NCI-H2171 (cell line): ENCODE measurements around the gene PHF23.

Source experiments
- DNase-seq: peaks from one replicate; lab custom pipeline; 2025; lab: John Stamatoyannopoulos, UW

Gene PHF23

DNA sequence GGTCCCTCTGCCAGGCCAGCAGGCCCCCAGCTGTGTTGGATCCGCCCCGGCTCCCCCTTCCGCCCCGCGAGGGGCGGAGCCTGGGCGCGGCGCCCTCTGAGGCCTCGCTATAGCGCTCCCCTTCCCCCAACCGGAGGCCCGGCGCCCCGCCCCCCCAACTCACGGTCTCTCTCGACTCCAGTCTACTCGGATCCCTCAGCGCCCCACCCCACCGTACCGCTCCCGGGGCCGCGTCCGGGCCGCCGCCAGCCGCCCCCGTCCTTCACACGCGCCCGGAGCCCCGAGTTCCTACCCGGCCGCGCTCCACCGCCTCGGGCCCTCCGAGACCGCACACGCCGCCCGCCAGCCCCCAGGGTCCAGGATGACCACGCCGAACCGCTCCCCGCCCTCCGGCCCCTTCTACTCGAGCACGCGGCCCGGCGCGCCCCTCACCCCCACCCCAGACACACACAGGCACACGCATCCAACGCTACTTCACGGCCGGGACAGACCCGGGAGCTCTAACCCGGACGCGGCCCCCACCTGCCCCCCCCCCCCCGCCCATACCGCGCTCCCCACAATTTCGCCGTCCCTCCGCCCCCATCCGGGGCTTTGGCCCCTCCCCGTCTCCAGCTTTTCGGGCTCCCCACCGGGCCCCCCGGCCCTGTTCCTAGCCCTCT is 1.4 kb downstream of the PHF23 start:
- DNase-seq = peak; percentile 60

GRCh38 chr17:7237266-7237760 is 1.9 kb downstream of the PHF23 start:
- no peak for DNase-seq

DNA sequence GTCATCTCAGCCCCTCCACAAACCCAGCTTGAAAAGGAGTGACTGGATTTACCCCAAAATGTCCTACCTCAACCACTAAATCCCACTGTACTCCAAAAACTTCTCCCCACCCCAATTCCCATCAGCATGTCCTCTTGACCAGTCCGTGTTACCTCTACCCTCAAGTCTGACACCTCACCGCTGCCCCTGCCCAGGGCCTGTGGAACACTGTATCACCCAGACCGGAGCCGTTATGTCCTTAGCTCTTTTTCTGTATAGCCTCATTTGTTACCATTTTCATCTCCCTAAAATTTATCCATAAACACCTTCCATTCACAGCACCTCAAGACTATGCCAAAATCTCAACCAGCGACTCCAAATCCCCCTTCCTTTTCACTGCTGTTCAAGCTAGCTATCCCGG is 2.4 kb downstream of the PHF23 start:
- no peak for DNase-seq

- DNase-seq = no peak
These were observed 3.3 kb downstream of the PHF23 start for GRCh38 chr17:7235693-7236665.

- peak; percentile 93 for DNase-seq
These were observed 4.9 kb downstream of the PHF23 start, which contains the start of gene DVL2 for GRCh38 chr17:7234083-7234951. Gene DVL2 (minus strand): TSS chr17:7234517. CDS start chr17:7234262, 255 bp downstream.

DNA sequence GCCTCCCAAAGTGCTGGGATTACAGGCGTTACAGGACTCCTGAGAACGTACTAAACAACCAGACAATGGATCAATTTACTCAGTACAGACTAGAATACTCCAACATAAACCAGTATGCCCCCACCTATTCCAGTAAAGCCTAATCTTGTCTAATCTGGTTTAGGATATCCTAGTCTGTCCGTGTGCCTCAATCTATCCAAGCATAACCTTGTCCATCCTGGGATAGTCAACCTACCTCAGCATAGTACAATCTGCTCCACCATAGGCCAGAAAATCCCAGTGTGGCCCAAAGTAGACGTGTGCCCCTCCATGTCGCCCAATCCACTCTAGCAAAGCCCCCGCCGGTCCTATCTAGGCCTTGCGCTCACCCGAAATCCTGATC is 5.6 kb downstream of the PHF23 start:
- DNase-seq = no peak

DNA sequence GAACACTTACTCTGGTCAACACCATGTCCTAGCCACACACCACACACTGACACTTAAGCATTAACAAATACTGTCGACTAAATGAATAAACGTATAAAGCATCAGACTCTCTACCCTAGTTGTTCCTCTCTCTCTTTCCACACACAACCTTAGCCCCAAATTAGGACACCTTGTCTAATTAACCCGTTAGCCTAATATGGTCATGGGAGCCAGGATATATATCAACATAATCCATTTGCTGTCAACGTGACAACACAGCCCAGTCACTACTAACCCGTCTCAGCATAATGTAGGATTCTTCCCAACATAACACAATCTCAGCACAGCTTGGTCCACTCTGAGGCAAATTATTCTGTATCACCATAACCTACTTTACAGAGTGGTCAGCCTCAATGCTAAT is 7.1 kb downstream of the PHF23 start:
- DNase-seq = no peak

DNA sequence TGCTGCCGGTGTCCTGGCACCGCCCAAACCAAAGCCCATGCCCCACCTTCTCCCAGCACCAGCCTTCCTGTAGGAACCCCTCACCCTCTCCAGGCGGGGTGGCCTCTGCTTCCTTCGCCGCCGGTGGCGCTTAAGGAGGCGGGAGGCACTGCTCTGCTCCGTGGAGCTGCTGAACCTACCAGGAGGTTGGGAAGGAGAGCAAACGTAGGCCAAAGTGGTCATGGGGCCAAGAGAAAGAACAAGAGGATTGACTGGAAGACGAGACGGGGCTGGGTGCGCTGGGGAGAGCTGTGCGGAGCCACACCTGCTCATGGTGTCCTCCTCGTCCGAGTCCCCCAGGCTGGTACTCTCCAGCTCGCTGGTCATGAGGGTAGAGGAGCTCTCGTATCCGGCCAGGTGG is 9.8 kb downstream of the PHF23 start:
- no peak for DNase-seq

GRCh38 chr17:7228920-7229319 is 10.3 kb downstream of the PHF23 start:
- DNase-seq = no peak

DNA sequence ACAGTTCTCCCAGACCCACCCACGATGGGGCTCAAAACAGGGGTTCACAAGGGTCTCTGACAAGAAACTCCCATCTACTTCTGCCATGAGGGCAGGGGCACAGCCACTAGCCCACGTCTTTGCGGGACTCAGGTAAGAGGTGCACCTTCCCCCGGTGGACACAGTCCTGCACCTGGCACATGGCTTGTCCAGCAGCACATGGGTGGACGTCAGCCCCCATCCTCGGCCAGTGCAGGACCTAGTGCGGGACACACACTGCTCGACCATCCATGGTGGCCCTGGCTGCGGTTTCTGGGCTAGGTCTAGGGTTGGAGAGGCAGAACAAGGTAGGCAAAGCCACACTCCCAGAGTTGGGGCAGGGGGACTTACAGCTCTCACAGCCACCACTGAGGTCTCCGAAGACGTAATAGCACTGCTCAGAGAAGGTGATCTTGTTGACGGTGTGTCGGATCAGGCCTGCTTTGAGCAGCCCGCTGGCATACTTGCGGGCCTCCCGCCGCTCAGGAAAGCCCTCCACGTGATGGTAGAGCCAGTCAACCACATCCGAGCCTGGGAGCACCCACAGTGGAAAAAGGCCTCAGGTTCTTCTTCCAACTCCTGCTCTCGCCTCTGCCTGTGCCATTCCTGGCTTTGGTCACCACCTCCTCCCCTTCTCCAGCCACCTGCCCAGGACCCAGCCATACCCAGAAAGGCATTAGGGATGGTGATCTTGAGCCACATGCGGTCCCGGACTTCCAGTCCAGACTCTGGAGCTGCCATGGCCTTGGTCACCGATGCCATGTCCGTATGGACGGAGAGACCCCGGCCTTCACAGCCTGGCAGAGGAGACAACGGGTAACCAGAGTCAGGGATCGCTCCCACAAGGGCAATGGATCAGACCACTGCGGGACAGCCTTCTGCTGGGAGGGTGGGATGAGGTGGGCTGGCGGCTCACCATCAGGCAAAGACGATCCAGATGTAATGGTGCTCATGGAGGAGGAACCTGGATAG is 12.2 kb downstream of the PHF23 start:
- no peak for DNase-seq

GRCh38 chr17:7225711-7226331 is 13.4 kb downstream of the PHF23 start:
- DNase-seq = no peak

GRCh38 chr17:7224661-7225111 is 14.6 kb downstream of the PHF23 start:
- DNase-seq = no peak

DNA sequence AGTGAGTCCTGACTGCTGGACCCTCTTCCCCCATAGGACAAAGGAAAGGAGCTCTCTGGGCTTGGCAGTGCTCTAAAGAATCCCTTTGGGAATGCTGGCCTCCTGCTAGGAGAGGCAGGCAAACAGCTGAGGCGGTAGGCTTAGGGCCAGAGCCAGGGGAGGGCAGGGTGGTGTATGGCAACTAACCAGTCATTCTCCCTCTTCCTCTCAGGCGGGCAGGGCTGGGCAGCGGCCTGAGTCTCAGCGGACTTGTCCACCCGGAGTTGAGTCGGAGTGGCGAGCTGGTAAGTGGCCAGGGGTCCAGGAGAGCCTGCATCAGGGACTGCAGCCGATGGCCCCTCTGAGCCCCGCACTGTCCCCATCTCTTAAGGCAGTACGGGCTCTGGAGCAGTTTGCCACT is 15.1 kb downstream of the PHF23 start:
- DNase-seq = no peak

DNA sequence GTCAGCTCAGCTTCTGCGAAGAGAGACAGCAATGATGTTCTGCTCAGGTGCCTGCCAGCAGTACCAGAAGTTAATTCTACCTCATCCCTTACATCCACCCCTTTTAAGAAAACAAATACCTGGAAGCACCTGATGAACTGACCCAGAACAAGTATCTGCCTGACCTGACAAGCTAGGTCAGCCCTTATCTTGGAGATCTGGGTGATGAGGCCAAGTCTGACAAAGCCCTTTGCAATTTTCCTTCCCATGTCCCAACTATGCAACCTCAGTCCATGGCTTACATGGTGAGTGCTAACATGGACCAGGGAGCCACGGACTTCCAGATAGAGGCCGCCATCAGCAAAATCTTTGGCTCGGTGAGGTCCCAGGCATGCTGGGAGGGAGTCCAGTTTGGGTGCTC is 15.9 kb downstream of the PHF23 start:
- no peak for DNase-seq

DNA sequence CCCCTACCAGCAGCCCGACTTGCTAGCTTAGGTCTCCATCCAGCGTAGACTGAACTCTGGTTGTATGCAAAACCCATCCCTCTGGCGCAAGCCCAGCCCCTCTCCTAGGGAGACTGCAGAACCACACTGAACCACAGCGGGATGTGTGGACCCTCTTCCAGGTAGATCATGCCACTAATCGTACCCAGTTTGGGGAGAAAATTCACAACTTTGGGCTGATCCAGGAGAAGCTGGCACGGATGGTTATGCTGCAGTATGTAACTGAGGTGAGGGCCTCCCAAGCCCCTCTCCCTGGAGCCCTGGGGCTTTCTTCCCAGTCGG is 16.3 kb downstream of the PHF23 start:
- DNase-seq = no peak

- no peak for DNase-seq
These were observed 16.9 kb downstream of the PHF23 start for GRCh38 chr17:7222093-7222971.

DNA sequence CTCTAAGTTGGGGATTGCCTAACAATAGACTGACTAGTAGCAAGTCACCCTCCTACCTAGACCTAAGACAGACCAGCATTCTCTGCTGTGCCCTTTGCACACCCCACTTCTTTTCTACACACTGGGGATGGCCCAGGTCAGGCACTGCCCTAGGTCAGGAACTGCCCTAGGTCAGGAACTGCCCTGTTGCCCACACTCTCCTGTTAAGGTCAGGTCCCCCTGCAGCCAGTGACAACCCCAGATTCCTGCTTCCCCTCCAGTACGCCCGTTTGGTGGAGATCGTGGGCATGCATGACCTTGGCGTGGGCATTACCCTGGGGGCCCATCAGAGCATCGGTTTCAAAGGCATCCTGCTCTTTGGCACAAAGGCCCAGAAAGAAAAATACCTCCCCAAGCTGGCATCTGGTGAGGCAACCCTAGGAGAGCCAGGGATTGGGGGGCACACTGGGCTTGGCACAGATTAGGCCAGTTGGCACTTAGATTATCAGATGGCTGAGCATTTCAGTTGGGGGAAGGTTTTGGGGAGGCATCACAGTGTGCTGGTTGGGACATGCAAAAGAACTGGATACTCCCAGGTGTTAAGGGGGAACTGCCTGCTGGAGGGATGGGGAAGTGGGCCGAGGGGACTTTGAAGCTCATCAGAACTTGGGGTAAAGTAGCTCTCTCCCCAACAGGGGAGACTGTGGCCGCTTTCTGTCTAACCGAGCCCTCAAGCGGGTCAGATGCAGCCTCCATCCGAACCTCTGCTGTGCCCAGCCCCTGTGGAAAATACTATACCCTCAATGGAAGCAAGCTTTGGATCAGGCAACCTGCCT is 17.8 kb downstream of the PHF23 start:
- DNase-seq = no peak

- no peak for DNase-seq
These were observed 18.5 kb downstream of the PHF23 start for GRCh38 chr17:7220593-7221277.
